Neural cell (in vitro differentiated cells): Measurements from ENCODE around the gene UBE2E1.

Source experiments
- EP300 ChIP-seq: fragments of 450-650 bp; conservative IDR thresholded peaks from 2 replicates; pipeline ENCODE4 v1.6.1; 2014; ENCODE audit warnings: antibody characterized with exemption, mild to moderate bottlenecking, moderate library complexity; ENCODE audit not compliant: poor library complexity, severe bottlenecking
- EZH2 ChIP-seq: fragments of 200-600, 300-800 bp; shearing (Covaris generic), sonication (generic); IDR thresholded peaks from 2 replicates; pipeline ENCODE4 v1.6.1; 2014; ENCODE audit warnings: antibody characterized with exemption, low read length, borderline replicate concordance, mild to moderate bottlenecking; ENCODE audit not compliant: insufficient read depth, poor library complexity, severe bottlenecking
- MXI1 ChIP-seq: fragments of 450-650 bp; conservative IDR thresholded peaks from 2 replicates; pipeline ENCODE4 v1.6.1; 2014; ENCODE audit warnings: antibody characterized with exemption, mild to moderate bottlenecking; ENCODE audit not compliant: poor library complexity, severe bottlenecking
- POLR2AphosphoS5 ChIP-seq: IDR thresholded peaks from 2 replicates; pipeline ENCODE4 v1.6.1; 2012
- RAD21 ChIP-seq: fragments of 450-650 bp; conservative IDR thresholded peaks from 2 replicates; pipeline ENCODE4 v1.6.1; 2014; ENCODE audit warnings: antibody characterized with exemption, mild to moderate bottlenecking, moderate library complexity
- SMC3 ChIP-seq: fragments of 450-650 bp; conservative IDR thresholded peaks from 2 replicates; pipeline ENCODE4 v1.6.1; 2014; ENCODE audit warnings: antibody characterized with exemption, mild to moderate bottlenecking, moderate library complexity; ENCODE audit not compliant: poor library complexity
- TAF1 ChIP-seq: IDR thresholded peaks from 2 replicates; pipeline ENCODE4 v1.6.1; 2012; ENCODE audit warnings: low read depth
- TF ChIP-seq, protein P1 (sequence below): fragments of 450-650 bp; IDR thresholded peaks from 2 replicates; pipeline ENCODE4 v1.5.1; 2014; ENCODE audit warnings: antibody characterized with exemption, mild to moderate bottlenecking, moderate library complexity; ENCODE audit not compliant: poor library complexity, severe bottlenecking
- TF ChIP-seq, protein P2 (sequence below): IDR thresholded peaks from 2 replicates; pipeline ENCODE4 v1.6.1; 2012; ENCODE audit warnings: borderline replicate concordance

DNA sequence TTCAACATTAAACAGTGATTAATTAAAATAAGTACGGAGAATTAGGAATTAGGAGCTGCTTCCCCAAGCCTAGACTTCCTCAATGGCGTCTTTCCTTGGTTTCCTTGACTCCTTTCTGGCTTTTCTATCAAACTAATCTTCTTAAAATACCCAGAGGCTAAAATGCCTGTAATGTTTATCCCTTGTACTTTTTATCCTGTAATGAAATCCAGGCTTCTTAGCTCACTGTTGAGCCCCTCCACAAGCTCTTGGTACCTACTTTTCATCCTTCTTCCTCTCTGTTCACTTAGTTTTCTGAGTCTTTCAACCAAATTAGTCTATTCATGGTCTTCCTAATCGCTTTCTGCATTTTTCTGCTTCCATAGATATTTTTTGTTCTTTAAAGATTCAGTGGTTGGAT is 6.9 kb upstream of the UBE2E1 start:
- TF ChIP-seq EZH2: no peak
- TF ChIP-seq RAD21: no peak
- TF ChIP-seq TAF1: no peak
- TF ChIP-seq, protein P1, sequence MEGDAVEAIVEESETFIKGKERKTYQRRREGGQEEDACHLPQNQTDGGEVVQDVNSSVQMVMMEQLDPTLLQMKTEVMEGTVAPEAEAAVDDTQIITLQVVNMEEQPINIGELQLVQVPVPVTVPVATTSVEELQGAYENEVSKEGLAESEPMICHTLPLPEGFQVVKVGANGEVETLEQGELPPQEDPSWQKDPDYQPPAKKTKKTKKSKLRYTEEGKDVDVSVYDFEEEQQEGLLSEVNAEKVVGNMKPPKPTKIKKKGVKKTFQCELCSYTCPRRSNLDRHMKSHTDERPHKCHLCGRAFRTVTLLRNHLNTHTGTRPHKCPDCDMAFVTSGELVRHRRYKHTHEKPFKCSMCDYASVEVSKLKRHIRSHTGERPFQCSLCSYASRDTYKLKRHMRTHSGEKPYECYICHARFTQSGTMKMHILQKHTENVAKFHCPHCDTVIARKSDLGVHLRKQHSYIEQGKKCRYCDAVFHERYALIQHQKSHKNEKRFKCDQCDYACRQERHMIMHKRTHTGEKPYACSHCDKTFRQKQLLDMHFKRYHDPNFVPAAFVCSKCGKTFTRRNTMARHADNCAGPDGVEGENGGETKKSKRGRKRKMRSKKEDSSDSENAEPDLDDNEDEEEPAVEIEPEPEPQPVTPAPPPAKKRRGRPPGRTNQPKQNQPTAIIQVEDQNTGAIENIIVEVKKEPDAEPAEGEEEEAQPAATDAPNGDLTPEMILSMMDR: no peak
- no peak for TF ChIP-seq EP300
- no peak for TF ChIP-seq MXI1
- TF ChIP-seq, protein P2, sequence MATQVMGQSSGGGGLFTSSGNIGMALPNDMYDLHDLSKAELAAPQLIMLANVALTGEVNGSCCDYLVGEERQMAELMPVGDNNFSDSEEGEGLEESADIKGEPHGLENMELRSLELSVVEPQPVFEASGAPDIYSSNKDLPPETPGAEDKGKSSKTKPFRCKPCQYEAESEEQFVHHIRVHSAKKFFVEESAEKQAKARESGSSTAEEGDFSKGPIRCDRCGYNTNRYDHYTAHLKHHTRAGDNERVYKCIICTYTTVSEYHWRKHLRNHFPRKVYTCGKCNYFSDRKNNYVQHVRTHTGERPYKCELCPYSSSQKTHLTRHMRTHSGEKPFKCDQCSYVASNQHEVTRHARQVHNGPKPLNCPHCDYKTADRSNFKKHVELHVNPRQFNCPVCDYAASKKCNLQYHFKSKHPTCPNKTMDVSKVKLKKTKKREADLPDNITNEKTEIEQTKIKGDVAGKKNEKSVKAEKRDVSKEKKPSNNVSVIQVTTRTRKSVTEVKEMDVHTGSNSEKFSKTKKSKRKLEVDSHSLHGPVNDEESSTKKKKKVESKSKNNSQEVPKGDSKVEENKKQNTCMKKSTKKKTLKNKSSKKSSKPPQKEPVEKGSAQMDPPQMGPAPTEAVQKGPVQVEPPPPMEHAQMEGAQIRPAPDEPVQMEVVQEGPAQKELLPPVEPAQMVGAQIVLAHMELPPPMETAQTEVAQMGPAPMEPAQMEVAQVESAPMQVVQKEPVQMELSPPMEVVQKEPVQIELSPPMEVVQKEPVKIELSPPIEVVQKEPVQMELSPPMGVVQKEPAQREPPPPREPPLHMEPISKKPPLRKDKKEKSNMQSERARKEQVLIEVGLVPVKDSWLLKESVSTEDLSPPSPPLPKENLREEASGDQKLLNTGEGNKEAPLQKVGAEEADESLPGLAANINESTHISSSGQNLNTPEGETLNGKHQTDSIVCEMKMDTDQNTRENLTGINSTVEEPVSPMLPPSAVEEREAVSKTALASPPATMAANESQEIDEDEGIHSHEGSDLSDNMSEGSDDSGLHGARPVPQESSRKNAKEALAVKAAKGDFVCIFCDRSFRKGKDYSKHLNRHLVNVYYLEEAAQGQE: no peak
- TF ChIP-seq SMC3: no peak
- no peak for TF ChIP-seq POLR2AphosphoS5
